ENCODE measurements around the gene RTCB.

DNA sequence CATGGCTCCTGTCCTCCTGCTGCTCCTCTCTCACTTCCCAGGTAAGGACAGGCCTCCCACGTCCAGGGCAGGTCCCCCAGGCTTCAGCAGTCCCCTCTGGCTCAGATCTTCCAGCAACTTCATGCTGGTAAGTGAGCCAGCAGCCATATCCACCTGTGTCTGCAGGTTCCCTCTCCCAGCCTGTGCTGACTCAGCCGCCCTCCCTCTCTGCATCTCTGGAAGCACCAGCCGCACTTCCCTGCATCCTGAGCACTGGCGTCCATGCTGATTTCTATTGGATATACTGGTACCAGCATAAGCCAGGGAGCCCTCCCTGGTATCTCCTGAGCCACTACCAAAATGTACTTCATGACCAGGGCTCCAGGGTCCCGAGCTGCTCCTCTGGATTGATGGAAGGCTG is 35.4 kb downstream of the RTCB start:
- TF ChIP-seq POLR2A (IDR thresholded peaks at IDR 0.05), result no peak
- TF ChIP-seq, protein P1, sequence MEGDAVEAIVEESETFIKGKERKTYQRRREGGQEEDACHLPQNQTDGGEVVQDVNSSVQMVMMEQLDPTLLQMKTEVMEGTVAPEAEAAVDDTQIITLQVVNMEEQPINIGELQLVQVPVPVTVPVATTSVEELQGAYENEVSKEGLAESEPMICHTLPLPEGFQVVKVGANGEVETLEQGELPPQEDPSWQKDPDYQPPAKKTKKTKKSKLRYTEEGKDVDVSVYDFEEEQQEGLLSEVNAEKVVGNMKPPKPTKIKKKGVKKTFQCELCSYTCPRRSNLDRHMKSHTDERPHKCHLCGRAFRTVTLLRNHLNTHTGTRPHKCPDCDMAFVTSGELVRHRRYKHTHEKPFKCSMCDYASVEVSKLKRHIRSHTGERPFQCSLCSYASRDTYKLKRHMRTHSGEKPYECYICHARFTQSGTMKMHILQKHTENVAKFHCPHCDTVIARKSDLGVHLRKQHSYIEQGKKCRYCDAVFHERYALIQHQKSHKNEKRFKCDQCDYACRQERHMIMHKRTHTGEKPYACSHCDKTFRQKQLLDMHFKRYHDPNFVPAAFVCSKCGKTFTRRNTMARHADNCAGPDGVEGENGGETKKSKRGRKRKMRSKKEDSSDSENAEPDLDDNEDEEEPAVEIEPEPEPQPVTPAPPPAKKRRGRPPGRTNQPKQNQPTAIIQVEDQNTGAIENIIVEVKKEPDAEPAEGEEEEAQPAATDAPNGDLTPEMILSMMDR (IDR thresholded peaks at IDR 0.05), result no peak
- no peak for TF ChIP-seq EP300 (IDR thresholded peaks at IDR 0.05)

All from gastroesophageal sphincter (tissue), 3 donors.